HUES6 (cell line): ENCODE measurements around the gene ERBB4.

Experiments used
- H3K27ac ChIP-seq: 2 replicates; pipeline ENCODE4 v1.7.0; 2013; ENCODE audit warnings: low read depth, mild to moderate bottlenecking, low read length, inconsistent platforms
- H3K27me3 ChIP-seq: 2 replicates; pipeline ENCODE4 v1.6.1; 2013; ENCODE audit warnings: low read length; ENCODE audit not compliant: control insufficient read depth, insufficient read depth
- H3K36me3 ChIP-seq: 2 replicates; pipeline ENCODE4 v1.6.1; 2013; ENCODE audit warnings: low read length; ENCODE audit not compliant: control insufficient read depth, insufficient read depth
- H3K4me1 ChIP-seq: 2 replicates; pipeline ENCODE4 v1.6.1; 2013; ENCODE audit warnings: low read length; ENCODE audit not compliant: control insufficient read depth, insufficient read depth
- H3K4me3 ChIP-seq: 2 replicates; pipeline ENCODE4 v1.5.1; 2013; ENCODE audit warnings: low read depth, low read length
- H3K9ac ChIP-seq: one replicate; pipeline ENCODE4 v1.6.1; 2013; ENCODE audit warnings: mild to moderate bottlenecking, low read length
- H3K9me3 ChIP-seq: 2 replicates; pipeline ENCODE4 v1.6.1; 2013; ENCODE audit warnings: low read depth, low read length; ENCODE audit not compliant: control insufficient read depth, insufficient read depth

ERBB4 gene

GRCh38 chr2:212299333-212299732 is 239.3 kb downstream of the ERBB4 start:
- Histone ChIP-seq H3K27ac (no peak overlapping the region), H3K4me1 (no peaks in the 10 kb centered on the region), H3K9ac (no peak overlapping the region), H3K36me3 (no peaks in the 10 kb centered on the region), H3K4me3 (no peak overlapping the region), H3K27me3 (no peaks in the 10 kb centered on the region), H3K9me3 (no peaks in the 10 kb centered on the region)

GRCh38 chr2:212295571-212295970 is 243.0 kb downstream of the ERBB4 start:
- H3K27me3 ChIP-seq = no peaks in the 10 kb centered on the region
- H3K9me3 ChIP-seq = no peaks in the 10 kb centered on the region
- no peaks in the 10 kb centered on the region for H3K36me3 ChIP-seq
- H3K4me3 ChIP-seq = no peak overlapping the region
- H3K27ac ChIP-seq = no peak overlapping the region
- no peak overlapping the region for H3K9ac ChIP-seq
- H3K4me1 ChIP-seq = no peaks in the 10 kb centered on the region

- Histone ChIP-seq H3K9ac (no peak overlapping the region), H3K4me3 (no peak overlapping the region), H3K4me1 (no peaks in the 10 kb centered on the region), H3K9me3 (no peaks in the 10 kb centered on the region), H3K27me3 (no peaks in the 10 kb centered on the region), H3K36me3 (no peaks in the 10 kb centered on the region), H3K27ac (no peak overlapping the region)
These were observed 243.8 kb downstream of the ERBB4 start for GRCh38 chr2:212294816-212295215.

- H3K4me3 ChIP-seq = no peak overlapping the region
- no peak overlapping the region for H3K9ac ChIP-seq
These were observed 249.3 kb downstream of the ERBB4 start for GRCh38 chr2:212289301-212289700.

GRCh38 chr2:212288308-212288707 is 250.3 kb downstream of the ERBB4 start:
- H3K9ac ChIP-seq = no peak overlapping the region
- no peaks in the 10 kb centered on the region for H3K36me3 ChIP-seq
- no peak overlapping the region for H3K4me3 ChIP-seq
- H3K4me1 ChIP-seq = 0 out of 2 replicates have a peak, but pooled peaks cover 4% of the 10 kb centered on the region
- no peaks in the 10 kb centered on the region for H3K27me3 ChIP-seq
- H3K27ac ChIP-seq = no peak overlapping the region
- H3K9me3 ChIP-seq = no peaks in the 10 kb centered on the region

More at GRCh38 chr2:212289301-212289700, 249.3 kb downstream of the ERBB4 start:
- Histone ChIP-seq H3K9me3 (no peaks in the 10 kb centered on the region), H3K36me3 (no peaks in the 10 kb centered on the region), H3K27ac (no peak overlapping the region), H3K4me1 (0 out of 2 replicates have a peak, but pooled peaks cover 4% of the 10 kb centered on the region), H3K27me3 (no peaks in the 10 kb centered on the region)

- 0 out of 2 replicates have a peak, but pooled peaks cover 4% of the 10 kb centered on the region for H3K4me1 ChIP-seq
- no peak overlapping the region for H3K4me3 ChIP-seq
These were observed 254.4 kb downstream of the ERBB4 start for GRCh38 chr2:212284166-212284565.

DNA sequence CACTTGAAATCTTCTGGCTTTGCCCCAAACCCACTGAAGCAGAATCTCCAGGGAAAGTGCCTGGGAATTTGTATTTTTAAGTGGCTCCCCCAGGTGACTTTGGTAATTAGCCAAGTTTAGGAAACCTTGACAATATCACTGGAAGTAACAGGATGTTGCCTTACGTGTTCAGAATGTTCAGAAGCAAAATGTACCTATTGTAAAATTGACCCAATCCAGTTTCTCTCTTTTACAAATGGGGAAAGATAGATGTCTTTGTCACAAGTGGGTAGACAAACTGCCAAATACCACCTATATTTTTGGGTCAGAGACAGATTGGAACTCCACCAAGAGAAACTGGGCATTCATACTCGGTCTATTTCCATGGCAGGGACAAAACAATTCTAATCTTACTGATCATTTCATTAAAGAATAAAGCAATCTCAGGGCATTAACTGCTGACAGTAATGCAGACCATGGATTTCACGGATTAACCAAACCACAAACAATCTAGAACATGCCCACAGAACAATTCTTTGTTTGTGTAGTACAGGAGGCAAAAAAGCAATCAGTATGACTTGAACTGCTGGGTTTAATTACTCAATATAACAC is 255.8 kb downstream of the ERBB4 start:
- Histone ChIP-seq H3K27ac (no peak overlapping the region), H3K9ac (no peak overlapping the region), H3K4me3 (no peak overlapping the region), H3K4me1 (0 out of 2 replicates have a peak, but pooled peaks cover 4% of the 10 kb centered on the region), H3K9me3 (no peaks in the 10 kb centered on the region), H3K36me3 (no peaks in the 10 kb centered on the region), H3K27me3 (no peaks in the 10 kb centered on the region)

More at GRCh38 chr2:212284166-212284565, 254.4 kb downstream of the ERBB4 start:
- Histone ChIP-seq H3K9me3 (no peaks in the 10 kb centered on the region), H3K36me3 (no peaks in the 10 kb centered on the region), H3K9ac (no peak overlapping the region), H3K27ac (no peak overlapping the region), H3K27me3 (no peaks in the 10 kb centered on the region)

DNA sequence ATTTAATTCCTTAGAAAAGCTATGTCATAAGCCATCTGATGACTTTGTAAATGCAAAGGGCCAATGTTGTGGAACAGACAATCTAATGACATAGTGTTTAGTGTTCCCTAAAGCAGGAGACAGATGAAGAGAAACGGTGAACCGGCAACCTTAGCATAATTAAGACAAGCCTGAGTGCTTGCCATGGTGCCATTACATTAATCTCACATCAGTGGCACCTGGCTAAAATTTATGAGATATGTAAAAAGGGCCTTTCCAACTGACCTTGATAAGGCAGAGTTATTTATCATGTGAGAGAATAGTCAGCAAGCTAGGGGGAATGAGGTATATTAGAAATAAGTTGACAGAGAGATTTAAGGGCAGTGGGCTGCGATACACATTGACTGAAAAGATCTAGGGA is 261.8 kb downstream of the ERBB4 start:
- H3K4me3 ChIP-seq = no peak overlapping the region
- no peaks in the 10 kb centered on the region for H3K9me3 ChIP-seq
- H3K27me3 ChIP-seq = no peaks in the 10 kb centered on the region
- H3K4me1 ChIP-seq = no peaks in the 10 kb centered on the region
- no peak overlapping the region for H3K27ac ChIP-seq
- H3K36me3 ChIP-seq = no peaks in the 10 kb centered on the region
- no peak overlapping the region for H3K9ac ChIP-seq

- no peaks in the 10 kb centered on the region for H3K36me3 ChIP-seq
- no peaks in the 10 kb centered on the region for H3K27me3 ChIP-seq
These were observed 264.4 kb downstream of the ERBB4 start for GRCh38 chr2:212274215-212274614.

GRCh38 chr2:212271583-212271982 is 267.0 kb downstream of the ERBB4 start:
- Histone ChIP-seq H3K36me3 (no peaks in the 10 kb centered on the region), H3K9ac (no peak overlapping the region), H3K27me3 (no peaks in the 10 kb centered on the region), H3K4me1 (no peaks in the 10 kb centered on the region), H3K4me3 (no peak overlapping the region), H3K27ac (no peak overlapping the region), H3K9me3 (no peaks in the 10 kb centered on the region)

More at GRCh38 chr2:212274215-212274614, 264.4 kb downstream of the ERBB4 start:
- no peaks in the 10 kb centered on the region for H3K9me3 ChIP-seq
- H3K4me3 ChIP-seq = no peak overlapping the region
- H3K4me1 ChIP-seq = no peaks in the 10 kb centered on the region
- H3K9ac ChIP-seq = no peak overlapping the region
- no peak overlapping the region for H3K27ac ChIP-seq

GRCh38 chr2:212269005-212269404 is 269.6 kb downstream of the ERBB4 start:
- H3K4me3 ChIP-seq = no peak overlapping the region
- H3K9me3 ChIP-seq = no peaks in the 10 kb centered on the region

More at GRCh38 chr2:212269005-212269404, 269.6 kb downstream of the ERBB4 start:
- H3K27ac ChIP-seq = no peak overlapping the region
- H3K27me3 ChIP-seq = no peaks in the 10 kb centered on the region
- no peak overlapping the region for H3K9ac ChIP-seq
- H3K4me1 ChIP-seq = no peaks in the 10 kb centered on the region
- H3K36me3 ChIP-seq = no peaks in the 10 kb centered on the region
